Psoas muscle (tissue), 8 donors: ENCODE data around the gene SLC35B1. TPM values are rescaled to one million over a fixed set of nuclear protein-coding genes. Genes with fewer than 3 reads are reported as not detected.

Experiments
- ATAC-seq, 4 donors: fragments of 200-7000 bp; cut with Tn5 transposase; one replicate each; pipeline ENCODE4 v1.9.1; 2020; ENCODE audit warnings: moderate library complexity in 3 of 4, mild to moderate bottlenecking in 2 of 4
- DNase-seq, 2 donors: peaks; one replicate each; pipeline ENCODE4 v3.0.0-alpha.2; 2020
- H3K27ac ChIP-seq: fragments of 200-600 bp; one replicate; pipeline ENCODE4 v1.8.0; 2022
- H3K27me3 ChIP-seq, 3 donors: fragments of 200-600 bp in 1 of 3; one replicate each; pipeline versions ENCODE4 v1.6.1 to v1.8.0; 2013 to 2022; ENCODE audit warnings: low read length in 2 of 3, mild to moderate bottlenecking in 2 of 3, moderate library complexity in 1 of 3; ENCODE audit not compliant: insufficient read depth in 3 of 3
- H3K36me3 ChIP-seq, 2 donors: fragments of 200-600 bp in 1 of 2; one replicate each; pipeline versions ENCODE4 v1.6.1 to v1.8.0; 2013 to 2022; ENCODE audit warnings: low read depth in 1 of 2, mild to moderate bottlenecking in 1 of 2, moderate library complexity in 1 of 2; ENCODE audit not compliant: insufficient read depth in 1 of 2
- H3K4me1 ChIP-seq: fragments of 200-600 bp; one replicate; pipeline ENCODE4 v1.8.0; 2022
- H3K4me3 ChIP-seq: fragments of 200-600 bp; one replicate; pipeline ENCODE4 v1.8.0; 2022; ENCODE audit warnings: mild to moderate bottlenecking
- H3K9me3 ChIP-seq: fragments of 200-600 bp; one replicate; pipeline ENCODE4 v1.8.0; 2022
- WGBS, 3 donors: extraction: QIAGEN DNeasy Blood & Tissue Kit; methylation state at CpG; one replicate each; pipeline versions ENCODE4 v1.1.6 to v1.1.7; 2013; 5-methylcytosine and 5-hydroxymethylcytosine counted together
- intact Hi-C, 2 donors: fragments of 100-400 bp; cut with DNase I; formaldehyde crosslinking; loops; one replicate each; pipeline versions ENCODE4 v1.11.0 to v1.14.2; 2022
- polyA plus RNA-seq, 3 donors: library from polyadenylated mRNA; stranded (reverse); fragments of 200-250 nt; gene quantifications; one replicate each; pipeline ENCODE4 v1.2.3, GENCODE V29; 2013
- total RNA-seq, 4 donors: library from RNA; stranded (reverse); fragmentation: NEBNext Ultra II Directional in 2 of 4; extraction: Animal tissue kit (Norgen Biotek cat#: 25700) in 2 of 4; gene quantifications; one replicate each; pipeline versions ENCODE4 v1.2.1 to v1.2.4, GENCODE V29; 2021 to 2023
- TF ChIP-seq, protein P1 (sequence below): fragments of 200-600 bp; IDR thresholded peaks from one replicate; pipeline ENCODE4 v1.8.0; 2022; ENCODE audit warnings: antibody characterized with exemption
- donor health status: healthy with polysubstance abuse.
- donor health status: DM: no; HTN: no; CAD: no; lungs with moderate emphysema.
- donor health status: Bipolar disorder and iron deficiency.
- donor health status: healthy.
- donor health status: DM: yes; HTN: yes; CAD: no.
- donor health status: DM: no; HTN: no; CAD: no.
- donor health status: DM: no; HTN: no; CAD: no.
- donor health status: DM: yes; HTN: yes; CAD: no.

The SLC35B1 gene
- total and polyA plus RNA-seq, 7 donors = 39.5 to 85.7 (median 66.2) TPM

DNA sequence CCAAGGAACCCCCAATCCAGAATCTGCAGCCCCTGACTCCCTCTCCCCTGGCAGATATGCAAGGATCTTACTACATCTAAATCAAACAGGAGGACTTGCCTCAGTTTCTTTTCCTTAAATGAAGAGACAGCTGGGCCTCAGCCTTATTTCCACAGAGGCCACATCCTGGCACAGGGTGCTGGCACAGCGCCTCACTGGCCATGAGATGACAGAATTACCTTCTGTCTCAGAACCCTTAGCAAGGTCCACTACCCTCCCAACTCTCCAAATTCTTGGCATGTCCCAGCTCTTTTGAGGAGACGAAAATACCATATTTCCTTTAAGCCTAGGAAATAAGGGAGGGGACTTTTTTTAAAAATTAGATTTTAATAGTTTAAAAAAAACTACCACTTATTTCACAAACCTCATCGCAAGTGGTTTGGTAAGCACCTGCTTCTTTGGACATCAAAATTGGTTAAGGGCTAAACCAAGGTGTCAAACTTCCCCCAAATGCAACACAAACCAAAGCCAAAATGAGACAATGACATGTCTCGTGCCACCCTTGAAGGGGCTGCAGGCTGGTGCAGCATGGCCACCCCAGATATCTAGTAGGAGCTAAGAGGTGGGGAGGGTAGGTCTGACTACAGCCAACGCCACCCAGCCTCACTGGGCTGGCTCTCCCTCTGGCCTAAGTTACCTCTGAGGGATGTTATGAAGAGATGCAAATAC lies 30.8 kb upstream of the SLC35B1 start:
- TF ChIP-seq, protein P1, sequence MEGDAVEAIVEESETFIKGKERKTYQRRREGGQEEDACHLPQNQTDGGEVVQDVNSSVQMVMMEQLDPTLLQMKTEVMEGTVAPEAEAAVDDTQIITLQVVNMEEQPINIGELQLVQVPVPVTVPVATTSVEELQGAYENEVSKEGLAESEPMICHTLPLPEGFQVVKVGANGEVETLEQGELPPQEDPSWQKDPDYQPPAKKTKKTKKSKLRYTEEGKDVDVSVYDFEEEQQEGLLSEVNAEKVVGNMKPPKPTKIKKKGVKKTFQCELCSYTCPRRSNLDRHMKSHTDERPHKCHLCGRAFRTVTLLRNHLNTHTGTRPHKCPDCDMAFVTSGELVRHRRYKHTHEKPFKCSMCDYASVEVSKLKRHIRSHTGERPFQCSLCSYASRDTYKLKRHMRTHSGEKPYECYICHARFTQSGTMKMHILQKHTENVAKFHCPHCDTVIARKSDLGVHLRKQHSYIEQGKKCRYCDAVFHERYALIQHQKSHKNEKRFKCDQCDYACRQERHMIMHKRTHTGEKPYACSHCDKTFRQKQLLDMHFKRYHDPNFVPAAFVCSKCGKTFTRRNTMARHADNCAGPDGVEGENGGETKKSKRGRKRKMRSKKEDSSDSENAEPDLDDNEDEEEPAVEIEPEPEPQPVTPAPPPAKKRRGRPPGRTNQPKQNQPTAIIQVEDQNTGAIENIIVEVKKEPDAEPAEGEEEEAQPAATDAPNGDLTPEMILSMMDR = no peak
- WGBS, 3 donors = 53 to 59% (median 56%) methylated on average over 5 of the region's 5 CpGs
- Histone ChIP-seq H3K27me3 (no peaks in the 10 kb centered on the region), H3K9me3 (no peaks in the 10 kb centered on the region), H3K4me1 (peaks cover 36% of the 10 kb centered on the region), H3K4me3 (no peak overlapping the region), H3K27ac (no peak overlapping the region), H3K36me3 (no peaks in the 10 kb centered on the region)
- peak; percentile 62 to 77 (median 72) for ATAC-seq
- intact Hi-C loops = no loop called here
- DNase-seq = peak; percentile 32 to 73

DNA sequence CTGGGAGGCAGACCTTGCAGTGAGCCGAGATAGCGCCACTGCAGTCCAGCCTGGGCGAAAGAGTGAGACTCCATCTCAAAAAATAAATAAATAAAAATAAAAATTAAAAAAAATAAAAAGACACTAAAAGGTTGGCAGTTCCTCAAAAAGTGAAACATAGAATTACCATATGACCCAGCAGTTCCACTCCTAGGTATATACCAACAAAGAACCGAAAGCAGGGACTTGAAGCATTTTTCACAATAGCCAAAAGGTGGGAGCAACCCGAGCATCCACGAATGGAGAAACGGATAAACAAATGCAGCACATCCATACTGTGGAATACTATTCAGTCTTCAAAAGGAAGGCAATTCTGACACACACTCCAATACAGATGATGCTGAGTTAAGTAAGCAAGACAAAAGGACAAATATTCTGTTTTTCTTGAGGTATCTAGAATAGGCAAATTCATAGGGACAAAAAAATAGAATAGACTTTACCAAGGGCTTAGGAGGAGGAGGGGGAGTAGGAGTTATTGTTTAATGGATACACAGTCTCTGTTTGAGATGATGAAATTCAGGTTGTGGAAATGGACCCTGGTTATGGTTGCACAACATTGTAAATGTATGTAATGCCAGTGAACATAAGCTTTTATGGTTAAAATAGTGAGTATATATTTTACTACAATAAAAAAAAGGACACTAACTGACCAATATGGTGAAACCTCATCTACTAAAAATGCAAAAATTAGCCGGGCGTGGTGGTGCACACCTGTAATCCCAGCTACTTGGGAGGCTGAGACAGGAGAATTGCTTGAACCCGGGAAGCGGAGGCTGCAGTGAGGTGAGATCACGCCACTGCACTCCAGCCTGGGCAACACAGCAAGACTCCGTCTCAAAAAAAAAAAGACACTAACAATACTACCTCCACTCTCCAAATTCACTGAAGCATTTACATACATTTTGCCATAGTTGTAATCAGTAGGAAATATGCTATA lies 27.0 kb upstream of the SLC35B1 start:
- Histone ChIP-seq H3K9me3 (no peaks in the 10 kb centered on the region), H3K4me1 (peaks cover 35% of the 10 kb centered on the region), H3K27ac (no peak overlapping the region), H3K4me3 (no peak overlapping the region), H3K27me3 (no peaks in the 10 kb centered on the region), H3K36me3 (no peaks in the 10 kb centered on the region)
- ATAC-seq = no peak
- TF ChIP-seq, protein P1 = no peak
- DNase-seq = no peak
- intact Hi-C loops = no loop called here
- 93 to 96% (median 94%) methylated on average over 13 of the region's 13 CpGs for WGBS, 3 donors

DNA sequence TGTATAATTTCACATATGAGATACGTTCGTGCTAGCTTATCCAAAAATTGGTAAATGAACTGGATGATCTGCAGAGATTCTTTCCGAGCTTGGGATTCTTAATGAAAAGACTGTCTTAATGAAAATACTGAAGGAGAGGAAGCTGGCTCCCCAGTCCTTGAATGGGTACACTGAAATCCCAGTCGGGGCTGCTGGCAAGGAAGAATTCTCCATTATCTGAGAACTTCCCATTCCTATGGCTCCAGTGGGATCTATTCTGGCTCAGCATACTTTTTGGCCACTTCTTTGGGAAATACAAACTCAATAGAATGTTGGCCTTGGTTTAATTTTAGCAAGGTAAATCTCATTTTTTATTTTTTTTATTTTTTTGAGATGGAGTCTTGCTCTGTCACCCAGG lies 23.7 kb upstream of the SLC35B1 start:
- intact Hi-C loops = no loop called here
- H3K9me3 ChIP-seq = no peaks in the 10 kb centered on the region
- 58 to 71% (median 59%) methylated on average over 4 of the region's 4 CpGs for WGBS, 3 donors
- no peaks in the 10 kb centered on the region for H3K27me3 ChIP-seq
- H3K4me3 ChIP-seq = no peak overlapping the region
- DNase-seq (no peak), ATAC-seq (no peak)
- H3K4me1 ChIP-seq = peaks cover 26% of the 10 kb centered on the region
- H3K36me3 ChIP-seq = no peaks in the 10 kb centered on the region
- no peak overlapping the region for H3K27ac ChIP-seq
- TF ChIP-seq, protein P1 = no peak

DNA sequence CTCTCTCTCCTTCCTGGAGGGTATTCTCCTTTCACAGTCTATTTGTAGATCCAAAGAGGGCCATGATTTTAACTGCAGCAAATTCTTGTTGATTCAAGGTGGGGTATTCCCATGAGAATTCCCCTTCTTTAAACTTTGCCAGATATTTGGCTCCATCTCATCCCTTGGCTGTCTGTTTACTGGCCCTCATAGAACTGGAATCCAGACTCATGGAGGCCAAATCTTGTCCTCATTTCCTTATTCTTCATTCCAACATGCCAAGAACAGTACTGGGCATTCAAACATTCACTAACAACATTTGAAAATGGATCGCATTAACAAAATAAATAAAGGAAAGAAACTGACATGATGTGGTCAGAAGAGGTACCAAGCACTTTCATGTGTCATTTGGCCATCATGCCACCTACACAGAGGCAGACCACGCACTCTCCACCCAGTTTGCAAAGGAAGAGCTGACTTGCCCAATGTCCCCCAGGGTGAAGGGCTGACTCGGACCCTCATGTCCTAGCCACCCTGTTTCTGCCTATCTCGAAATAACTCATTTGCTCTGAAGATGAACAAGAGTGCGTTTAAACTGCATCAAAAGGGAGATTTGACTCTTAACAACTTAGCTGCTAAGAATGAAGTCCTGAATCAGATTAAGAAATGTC lies 23.1 kb upstream of the SLC35B1 start:
- intact Hi-C loops = no loop called here
- Histone ChIP-seq H3K27me3 (no peaks in the 10 kb centered on the region), H3K4me1 (peaks cover 26% of the 10 kb centered on the region), H3K4me3 (no peak overlapping the region), H3K27ac (peak overlapping the region; percentile 43), H3K36me3 (no peaks in the 10 kb centered on the region), H3K9me3 (no peaks in the 10 kb centered on the region)
- TF ChIP-seq, protein P1 = no peak
- WGBS, 3 donors = 62 to 70% (median 69%) methylated on average over 5 of the region's 5 CpGs
- no peak for DNase-seq
- ATAC-seq = no peak
